ENCODE results near the gene RPE. TPM values are rescaled to one million over a fixed set of nuclear protein-coding genes. Genes with fewer than 3 reads are reported as not detected.

The RPE gene
- total RNA-seq, 1 donor = 91.5 TPM

DNA sequence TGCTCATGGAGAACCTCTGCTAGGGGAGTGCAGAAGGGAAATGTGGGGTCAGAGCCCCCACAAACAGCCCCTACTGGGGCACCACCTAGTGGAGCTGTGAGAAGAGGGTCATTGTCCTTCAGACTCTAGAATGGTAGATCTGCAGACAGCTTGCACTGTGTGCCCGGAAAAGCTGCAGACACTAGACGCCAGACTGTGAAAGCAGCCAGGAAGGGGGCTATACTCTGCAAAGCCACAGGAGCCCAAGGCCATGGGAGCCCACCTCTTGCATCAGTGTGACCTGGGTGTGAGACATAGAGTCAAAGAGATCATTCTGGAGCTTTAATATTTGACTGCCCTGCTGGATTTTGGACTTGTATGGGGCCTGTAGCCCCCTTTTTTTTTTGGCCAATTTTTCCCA, 60.9 kb downstream of the RPE start:
- no peak overlapping the region for H3K4me3 ChIP-seq (ENCODE audit: low read depth, low read length)
- DNase-seq (ENCODE audit: low read depth) = no peak
- TF ChIP-seq, protein P1, sequence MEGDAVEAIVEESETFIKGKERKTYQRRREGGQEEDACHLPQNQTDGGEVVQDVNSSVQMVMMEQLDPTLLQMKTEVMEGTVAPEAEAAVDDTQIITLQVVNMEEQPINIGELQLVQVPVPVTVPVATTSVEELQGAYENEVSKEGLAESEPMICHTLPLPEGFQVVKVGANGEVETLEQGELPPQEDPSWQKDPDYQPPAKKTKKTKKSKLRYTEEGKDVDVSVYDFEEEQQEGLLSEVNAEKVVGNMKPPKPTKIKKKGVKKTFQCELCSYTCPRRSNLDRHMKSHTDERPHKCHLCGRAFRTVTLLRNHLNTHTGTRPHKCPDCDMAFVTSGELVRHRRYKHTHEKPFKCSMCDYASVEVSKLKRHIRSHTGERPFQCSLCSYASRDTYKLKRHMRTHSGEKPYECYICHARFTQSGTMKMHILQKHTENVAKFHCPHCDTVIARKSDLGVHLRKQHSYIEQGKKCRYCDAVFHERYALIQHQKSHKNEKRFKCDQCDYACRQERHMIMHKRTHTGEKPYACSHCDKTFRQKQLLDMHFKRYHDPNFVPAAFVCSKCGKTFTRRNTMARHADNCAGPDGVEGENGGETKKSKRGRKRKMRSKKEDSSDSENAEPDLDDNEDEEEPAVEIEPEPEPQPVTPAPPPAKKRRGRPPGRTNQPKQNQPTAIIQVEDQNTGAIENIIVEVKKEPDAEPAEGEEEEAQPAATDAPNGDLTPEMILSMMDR (IDR thresholded peaks at IDR 0.05; ENCODE audit: insufficient read depth, low read depth, low read length) = no peak

Other genes starting within 250 kb of the RPE start
- not detected in 2 replicates for gene UNC80, start 230.8 kb upstream of the RPE start, total RNA-seq
- 18.0 and 28.1 TPM in 2 replicates for gene KANSL1L, start 168.8 kb downstream of the RPE start, total RNA-seq
- gene ACADL, start 222.8 kb downstream of the RPE start, total RNA-seq = not detected in 2 replicates